ENCODE data around the gene ZBTB7A. TPM values are rescaled to one million over a fixed set of nuclear protein-coding genes. Genes with fewer than 3 reads are reported as not detected.

The ZBTB7A gene
- total RNA-seq, 1 donor = 42.7 TPM

- DNase-seq (ENCODE audit: insufficient read length, low spot score, missing footprints) = peak; percentile 92
- H3K27ac ChIP-seq (ENCODE audit: low read depth, low read length) = no peak overlapping the region
- no peak for TF ChIP-seq CTCF (IDR thresholded peaks at IDR 0.05; ENCODE audit: extremely low read depth, low read depth, low read length)
These were observed 36.4 kb upstream of the ZBTB7A start for GRCh38 chr19:4103080-4103433.

GRCh38 chr19:4102339-4103079 lies 35.8 kb upstream of the ZBTB7A start:
- Histone ChIP-seq H3K27ac (ENCODE audit: low read depth, low read length) (no peak overlapping the region), H3K9me3 (ENCODE audit: low read depth, low read length) (no peaks in the 10 kb centered on the region), H3K4me2 (ENCODE audit: insufficient read depth, low read length) (no peak overlapping the region), H3K79me2 (ENCODE audit: insufficient read depth, low read length) (peaks cover 3% of the 10 kb centered on the region), H3K4me1 (ENCODE audit: insufficient read depth, low read length) (peaks cover 8% of the 10 kb centered on the region), H2AFZ (ENCODE audit: low read length) (no peak overlapping the region), H3K27me3 (ENCODE audit: insufficient read depth, low read length) (no peaks in the 10 kb centered on the region), H3K36me3 (ENCODE audit: insufficient read depth, low read length) (peaks cover 57% of the 10 kb centered on the region), H4K20me1 (ENCODE audit: insufficient read depth, low read length) (peaks cover 14% of the 10 kb centered on the region), H3K4me3 (ENCODE audit: insufficient read depth, low read length) (no peak overlapping the region)
- peak; percentile 79 for DNase-seq (ENCODE audit: insufficient read length, low spot score, missing footprints)
- no peak for TF ChIP-seq CTCF (IDR thresholded peaks at IDR 0.05; ENCODE audit: extremely low read depth, low read depth, low read length)

More at GRCh38 chr19:4103080-4103433, 36.4 kb upstream of the ZBTB7A start:
- Histone ChIP-seq H3K79me2 (ENCODE audit: insufficient read depth, low read length) (peaks cover 3% of the 10 kb centered on the region), H3K36me3 (ENCODE audit: insufficient read depth, low read length) (peaks cover 61% of the 10 kb centered on the region), H3K4me3 (ENCODE audit: insufficient read depth, low read length) (no peak overlapping the region), H3K4me2 (ENCODE audit: insufficient read depth, low read length) (no peak overlapping the region), H3K4me1 (ENCODE audit: insufficient read depth, low read length) (peaks cover 8% of the 10 kb centered on the region), H3K27me3 (ENCODE audit: insufficient read depth, low read length) (no peaks in the 10 kb centered on the region), H4K20me1 (ENCODE audit: insufficient read depth, low read length) (peaks cover 14% of the 10 kb centered on the region), H3K9me3 (ENCODE audit: low read depth, low read length) (no peaks in the 10 kb centered on the region), H2AFZ (ENCODE audit: low read length) (no peak overlapping the region)

GRCh38 chr19:4101496-4101770 lies 34.7 kb upstream of the ZBTB7A start:
- H3K4me1 ChIP-seq (ENCODE audit: insufficient read depth, low read length) = peaks cover 12% of the 10 kb centered on the region
- no peaks in the 10 kb centered on the region for H3K79me2 ChIP-seq (ENCODE audit: insufficient read depth, low read length)
- H2AFZ ChIP-seq (ENCODE audit: low read length) = no peak overlapping the region
- no peak overlapping the region for H3K4me3 ChIP-seq (ENCODE audit: insufficient read depth, low read length)
- no peak overlapping the region for H3K4me2 ChIP-seq (ENCODE audit: insufficient read depth, low read length)
- H3K36me3 ChIP-seq (ENCODE audit: insufficient read depth, low read length) = peaks cover 49% of the 10 kb centered on the region
- H3K9me3 ChIP-seq (ENCODE audit: low read depth, low read length) = no peaks in the 10 kb centered on the region
- peak; percentile 84 for DNase-seq (ENCODE audit: insufficient read length, low spot score, missing footprints)
- peaks cover 14% of the 10 kb centered on the region for H4K20me1 ChIP-seq (ENCODE audit: insufficient read depth, low read length)
- H3K27ac ChIP-seq (ENCODE audit: low read depth, low read length) = no peak overlapping the region
- no peaks in the 10 kb centered on the region for H3K27me3 ChIP-seq (ENCODE audit: insufficient read depth, low read length)
- no peak for TF ChIP-seq CTCF (IDR thresholded peaks at IDR 0.05; ENCODE audit: extremely low read depth, low read depth, low read length)

- Histone ChIP-seq H3K27ac (ENCODE audit: low read depth, low read length) (no peak overlapping the region), H4K20me1 (ENCODE audit: insufficient read depth, low read length) (peaks cover 12% of the 10 kb centered on the region), H3K4me1 (ENCODE audit: insufficient read depth, low read length) (peaks cover 12% of the 10 kb centered on the region), H3K9me3 (ENCODE audit: low read depth, low read length) (no peaks in the 10 kb centered on the region), H3K27me3 (ENCODE audit: insufficient read depth, low read length) (no peaks in the 10 kb centered on the region), H2AFZ (ENCODE audit: low read length) (no peak overlapping the region), H3K36me3 (ENCODE audit: insufficient read depth, low read length) (peaks cover 49% of the 10 kb centered on the region), H3K4me3 (ENCODE audit: insufficient read depth, low read length) (no peak overlapping the region), H3K4me2 (ENCODE audit: insufficient read depth, low read length) (no peak overlapping the region), H3K79me2 (ENCODE audit: insufficient read depth, low read length) (no peaks in the 10 kb centered on the region)
- no peak for TF ChIP-seq CTCF (IDR thresholded peaks at IDR 0.05; ENCODE audit: extremely low read depth, low read depth, low read length)
- peak; percentile 84 for DNase-seq (ENCODE audit: insufficient read length, low spot score, missing footprints)
These were observed 34.2 kb upstream of the ZBTB7A start for GRCh38 chr19:4100647-4101495.
